Endometrium (tissue), 2 donors: ENCODE data around the gene FGD1.
A peak's percentile ranks its signal among the peaks of the same experiment; 100 is the strongest.

Experiments used
- FAIRE-seq: peaks from 2 replicates; lab custom pipeline; 2012; peaks lifted over from hg19 to GRCh38; lab: Jason Lieb, UNC
- donor health status: control.
- donor health status: control.

The FGD1 gene

DNA sequence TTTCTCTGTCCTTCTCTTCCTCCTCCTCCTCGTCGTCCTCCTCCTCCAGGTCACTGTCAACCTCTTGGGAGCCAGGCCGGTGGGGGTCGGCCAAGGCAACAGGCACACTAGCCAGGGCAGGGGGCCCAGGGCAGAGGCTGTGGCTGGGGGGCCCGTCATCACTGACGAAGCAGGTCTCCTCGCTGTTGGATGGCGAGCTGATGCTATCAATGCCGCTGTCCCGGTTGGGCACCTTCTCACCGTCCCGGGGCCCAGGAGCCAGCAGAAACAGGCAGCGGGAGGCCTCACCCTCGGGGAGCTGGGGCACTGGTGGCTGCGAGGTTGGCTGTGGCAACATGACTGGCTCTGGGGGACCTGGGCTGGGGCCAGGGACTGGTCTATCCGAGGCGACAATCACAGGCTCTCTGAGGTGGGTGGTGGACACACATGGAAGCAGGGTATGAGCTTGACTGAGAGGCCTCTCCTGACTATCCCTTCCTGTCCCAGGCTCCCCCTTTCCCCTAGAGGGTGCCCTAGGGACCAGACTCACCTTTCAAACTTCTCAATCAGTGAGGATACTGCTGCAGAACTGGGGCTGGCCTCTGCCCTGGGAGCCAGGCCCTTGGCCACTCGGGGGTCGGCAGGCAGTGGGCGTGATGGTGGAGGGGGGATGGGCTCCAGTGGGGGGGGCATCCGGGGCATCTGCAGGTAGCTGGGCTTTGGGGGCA lies 25.8 kb downstream of the FGD1 start:
- no peak for FAIRE-seq

- FAIRE-seq, result no peak
Measured at GRCh38 chrX:54452920-54453319, 43.1 kb downstream of the FGD1 start.

- no peak for FAIRE-seq
Measured at GRCh38 chrX:54449929-54450328, 46.1 kb downstream of the FGD1 start.

- no peak for FAIRE-seq
Measured at GRCh38 chrX:54447461-54447860, 48.6 kb downstream of the FGD1 start.

- FAIRE-seq, result no peak
Measured at GRCh38 chrX:54446084-54446483, 50.0 kb downstream of the FGD1 start.

DNA sequence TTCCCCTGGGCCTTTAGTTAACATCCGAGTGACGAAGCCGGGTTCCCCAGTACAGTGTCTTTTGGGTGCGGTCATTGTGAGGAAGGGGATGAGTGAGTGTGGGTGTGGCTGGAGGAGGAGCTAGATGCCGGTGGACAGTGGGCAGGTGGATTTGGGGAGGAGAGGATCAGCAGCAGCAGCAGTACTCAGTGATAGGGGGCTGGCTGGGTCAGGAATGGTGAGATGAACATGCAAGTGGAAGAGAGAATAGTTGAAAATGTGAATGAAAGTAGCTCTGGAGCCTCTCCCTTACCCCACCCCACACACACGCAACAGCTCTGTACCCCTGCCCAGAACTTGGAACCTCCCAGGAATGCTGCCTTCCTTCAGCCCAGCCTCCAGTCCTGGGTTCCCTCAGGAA lies 51.3 kb downstream of the FGD1 start:
- no peak for FAIRE-seq

GRCh38 chrX:54442790-54443189 lies 53.2 kb downstream of the FGD1 start:
- no peak for FAIRE-seq

DNA sequence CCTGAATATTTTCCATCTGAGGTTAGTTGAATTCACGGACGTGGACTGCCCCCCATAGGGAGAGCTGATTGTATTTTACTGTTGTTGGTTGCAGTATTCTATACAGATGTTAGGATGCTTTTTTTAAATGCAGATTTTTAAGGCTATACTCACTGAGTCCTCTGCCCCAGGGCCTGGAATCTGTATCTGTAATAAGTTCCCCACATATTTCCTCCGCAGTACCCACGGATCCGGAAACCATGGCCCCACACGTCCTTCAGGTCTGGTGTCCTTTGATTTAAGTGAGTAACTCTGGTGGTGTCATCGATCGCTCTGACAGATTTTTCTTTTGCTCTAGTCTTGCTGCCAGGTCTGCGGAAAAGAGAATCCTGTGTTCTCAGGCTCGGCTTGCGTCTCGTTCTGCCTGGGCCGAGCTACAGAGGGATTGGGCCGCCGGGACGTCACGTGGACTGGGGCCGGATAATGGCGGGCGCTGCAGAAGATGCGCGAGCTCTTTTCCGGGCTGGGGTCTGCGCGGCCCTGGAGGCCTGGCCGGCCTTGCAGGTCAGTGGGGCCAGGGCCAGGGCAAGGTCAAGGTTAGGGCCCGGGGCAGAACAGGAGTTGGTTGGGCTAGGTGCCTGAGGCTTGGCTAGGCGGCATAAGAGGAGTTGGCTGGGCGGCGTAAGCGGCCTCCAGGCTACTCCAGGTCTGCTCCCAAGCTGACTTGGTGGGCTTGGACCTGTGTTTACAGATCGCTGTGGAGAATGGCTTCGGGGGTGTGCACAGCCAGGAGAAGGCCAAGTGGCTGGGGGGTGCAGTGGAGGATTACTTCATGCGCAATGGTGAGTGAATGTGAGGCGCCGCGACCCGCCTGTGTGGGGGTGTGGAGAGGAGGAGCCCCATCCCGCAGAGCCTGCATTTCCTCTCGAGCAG lies 55.8 kb downstream of the FGD1 start, which contains the start of gene TSR2:
TSR2 (plus strand) TSS at position 445 of the 912 bp plus-strand sequence; CDS start at position 463, 18 bp downstream.
- peak; percentile 51 for FAIRE-seq

GRCh38 chrX:54435121-54435520 lies 60.9 kb downstream of the FGD1 start:
- no peak for FAIRE-seq

DNA sequence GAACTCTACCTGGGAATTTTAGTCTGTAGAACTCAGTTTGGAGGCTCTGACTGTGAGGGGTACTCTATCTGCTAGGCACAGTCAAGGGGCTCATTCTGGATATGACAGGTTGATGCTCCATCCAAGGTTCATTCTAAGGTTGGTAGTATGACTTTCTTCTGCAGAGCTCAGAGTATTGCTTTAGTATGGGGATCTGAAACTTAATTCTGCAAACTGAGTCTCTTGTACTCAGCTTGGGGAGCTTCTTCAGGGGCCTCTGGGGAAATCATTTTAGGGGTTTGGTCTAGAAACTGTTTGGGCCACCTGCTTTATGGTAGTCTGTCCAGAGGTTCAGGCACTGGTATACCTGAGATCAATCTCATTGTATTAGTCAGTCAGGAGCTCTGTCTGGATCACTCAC lies 65.5 kb downstream of the FGD1 start:
- no peak for FAIRE-seq

DNA sequence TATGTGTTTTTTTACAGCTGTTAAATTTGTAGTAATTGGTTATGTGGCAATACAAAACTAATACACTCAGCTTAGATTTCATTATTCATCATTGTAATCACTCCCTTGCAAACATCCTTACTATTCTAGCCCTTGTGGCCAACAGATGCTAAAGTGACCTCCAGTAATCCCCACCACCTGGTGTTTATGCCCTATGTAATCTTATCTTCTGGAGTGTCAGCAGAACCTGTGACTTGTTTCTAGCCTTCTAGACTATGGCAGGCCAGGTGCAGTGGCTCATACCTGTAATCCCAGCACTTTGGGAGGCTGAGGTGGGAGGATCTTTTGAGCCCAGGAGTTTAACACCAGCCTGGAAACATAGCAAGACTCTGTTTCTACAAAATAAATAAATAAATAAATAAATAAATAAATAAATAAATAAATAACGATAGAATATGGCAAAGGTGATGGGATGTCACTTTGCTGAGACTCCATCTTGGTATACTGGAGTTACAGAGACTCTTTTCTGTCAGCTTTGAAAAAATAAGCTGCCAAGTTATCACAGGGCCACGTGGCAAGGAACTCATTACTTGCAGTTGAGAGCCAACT lies 68.1 kb downstream of the FGD1 start:
- FAIRE-seq, result no peak

DNA sequence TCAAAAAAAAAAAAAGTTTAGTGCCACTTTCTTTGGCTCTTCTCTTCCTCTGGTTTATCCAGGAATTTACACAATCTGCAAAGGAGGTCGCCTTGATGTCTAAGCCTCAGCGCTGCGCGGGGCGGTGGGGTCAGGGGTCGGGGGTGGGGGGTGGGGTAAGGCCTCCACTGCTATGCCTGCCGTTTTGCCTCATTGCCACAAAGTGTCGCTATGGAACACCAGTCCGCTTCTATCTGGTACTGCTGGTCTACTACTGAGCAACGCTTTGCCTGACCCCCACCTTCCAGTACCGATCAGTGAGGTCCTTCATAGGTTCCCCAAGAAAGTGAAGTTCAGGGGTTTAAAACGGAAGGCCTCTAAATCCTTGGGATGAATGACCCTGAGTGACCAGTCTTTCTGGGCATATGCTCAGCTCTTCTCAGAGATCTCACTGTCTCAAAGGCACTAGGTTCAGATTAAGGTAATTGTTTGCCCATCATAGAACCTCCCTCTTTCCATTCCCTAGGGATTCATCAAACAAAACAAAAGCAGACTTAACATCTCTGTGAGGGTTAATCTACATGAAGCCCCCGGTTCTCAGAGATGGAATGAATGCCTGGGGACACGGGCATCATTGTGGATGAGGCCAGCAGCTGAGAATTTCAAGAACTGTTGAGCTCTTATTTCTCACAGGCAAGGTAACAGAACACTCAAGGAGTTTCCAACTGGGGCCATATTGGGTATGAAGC lies 72.7 kb downstream of the FGD1 start:
- no peak for FAIRE-seq

DNA sequence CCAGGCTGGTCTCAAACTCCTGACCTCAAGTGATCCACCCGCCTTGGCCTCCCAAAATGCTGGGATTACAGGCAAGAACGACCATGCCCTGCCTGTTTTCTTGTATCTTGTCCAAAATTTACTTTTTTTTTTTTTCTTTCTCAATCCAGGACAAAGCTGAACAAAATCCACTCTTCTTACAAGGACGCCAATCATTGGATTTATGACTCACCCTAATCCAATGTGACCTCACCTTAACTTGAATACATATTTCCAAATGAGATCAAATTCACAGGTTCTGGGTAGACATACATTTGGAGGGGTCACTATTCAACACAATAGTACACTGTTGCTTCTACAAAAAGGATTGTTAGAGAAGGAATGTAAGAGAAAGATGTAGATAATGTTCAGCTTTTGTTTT lies 73.9 kb downstream of the FGD1 start:
- FAIRE-seq, result no peak

DNA sequence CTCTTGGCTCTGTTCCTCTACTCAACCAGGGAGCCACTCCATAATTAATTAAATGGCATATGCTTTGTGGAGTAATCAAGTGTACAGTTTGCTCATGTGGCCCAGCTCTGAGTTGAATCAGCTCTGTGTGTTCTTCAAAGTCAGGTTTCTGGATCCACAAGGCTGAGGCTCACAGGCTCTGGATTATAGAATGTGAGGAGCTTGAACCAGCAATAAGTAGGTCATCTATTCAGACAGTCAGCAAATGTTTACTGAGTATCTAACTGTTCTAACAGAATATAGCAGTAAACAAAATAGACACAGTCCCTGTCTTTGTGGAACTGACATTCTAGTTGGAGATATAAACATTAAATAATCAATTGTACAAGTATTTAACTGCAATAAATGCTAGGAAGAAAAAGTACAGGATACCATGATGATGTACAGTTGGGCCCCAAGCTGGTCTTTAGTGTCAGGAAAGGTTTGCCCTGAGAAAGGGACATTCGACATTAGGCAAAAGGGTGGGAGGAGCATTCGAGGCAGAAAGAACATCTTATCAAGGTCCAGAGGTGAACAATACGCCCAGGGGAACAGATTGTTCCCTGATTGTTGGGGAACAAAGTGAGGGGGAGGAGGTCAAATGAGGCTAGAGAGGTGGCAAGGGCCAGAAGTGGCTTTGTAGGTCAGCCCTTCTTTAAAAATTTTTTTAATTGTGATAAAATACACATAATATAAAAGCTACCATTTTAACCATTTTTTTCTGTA lies 76.3 kb downstream of the FGD1 start:
- no peak for FAIRE-seq

DNA sequence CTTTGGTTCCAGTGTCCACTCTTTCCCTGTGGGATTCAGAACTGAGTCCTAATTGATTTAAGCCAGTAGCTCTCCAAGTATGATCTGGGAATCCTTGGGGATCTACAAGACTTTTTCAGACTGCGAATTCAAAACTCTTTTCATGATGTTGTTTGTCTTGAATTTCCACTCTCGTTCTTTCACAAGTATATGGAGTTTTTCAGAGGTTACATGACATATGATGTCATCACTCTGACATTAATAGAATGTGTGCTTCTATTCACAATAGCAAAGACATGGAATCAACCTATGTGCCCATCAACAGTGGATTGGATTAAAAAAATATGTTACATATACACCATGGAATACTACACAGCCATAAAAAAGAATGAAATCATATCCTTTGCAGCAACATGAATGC lies 79.1 kb downstream of the FGD1 start:
- no peak for FAIRE-seq

DNA sequence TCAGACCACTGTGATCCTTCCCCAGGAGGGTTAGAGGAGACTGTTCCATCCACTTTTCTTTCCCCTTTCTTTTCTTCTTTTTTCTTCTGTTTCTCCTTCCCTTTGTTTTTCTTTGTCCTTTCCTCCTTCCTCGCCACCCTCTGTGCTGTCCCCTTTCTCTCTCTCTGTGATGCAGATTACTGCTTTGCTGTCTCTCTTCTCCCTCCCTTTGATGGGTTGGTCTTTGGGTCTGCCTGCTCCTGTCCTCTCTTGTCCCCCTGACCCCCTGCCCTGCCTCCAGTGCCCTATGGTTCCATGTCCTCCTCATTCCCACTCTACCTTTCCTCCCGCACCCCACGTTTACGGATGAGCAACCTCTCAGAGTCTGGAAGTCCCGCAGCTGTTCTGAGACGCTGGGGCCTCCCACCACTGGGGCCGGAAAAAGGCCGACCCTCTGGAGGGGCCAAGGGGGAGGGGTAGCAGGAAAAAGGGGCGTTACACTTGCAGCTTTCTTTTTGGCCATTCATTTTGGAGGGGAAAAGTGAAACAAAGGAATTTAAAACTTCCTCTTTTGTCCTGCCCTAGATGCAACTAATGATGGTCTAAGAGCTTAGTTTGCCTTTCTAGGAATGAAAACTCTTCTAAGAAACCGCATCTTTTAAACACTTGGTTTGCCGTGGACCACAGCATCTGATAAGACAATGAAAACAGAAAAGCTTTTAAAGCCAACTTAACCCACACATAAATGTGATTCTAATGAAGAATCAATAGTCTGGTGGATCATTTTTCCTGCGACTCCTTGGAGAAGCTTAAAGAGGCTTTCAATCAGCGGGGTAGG lies 80.3 kb downstream of the FGD1 start:
- no peak for FAIRE-seq

GRCh38 chrX:54413753-54414152 lies 82.3 kb downstream of the FGD1 start:
- no peak for FAIRE-seq

GRCh38 chrX:54411732-54412131 lies 84.3 kb downstream of the FGD1 start:
- no peak for FAIRE-seq

DNA sequence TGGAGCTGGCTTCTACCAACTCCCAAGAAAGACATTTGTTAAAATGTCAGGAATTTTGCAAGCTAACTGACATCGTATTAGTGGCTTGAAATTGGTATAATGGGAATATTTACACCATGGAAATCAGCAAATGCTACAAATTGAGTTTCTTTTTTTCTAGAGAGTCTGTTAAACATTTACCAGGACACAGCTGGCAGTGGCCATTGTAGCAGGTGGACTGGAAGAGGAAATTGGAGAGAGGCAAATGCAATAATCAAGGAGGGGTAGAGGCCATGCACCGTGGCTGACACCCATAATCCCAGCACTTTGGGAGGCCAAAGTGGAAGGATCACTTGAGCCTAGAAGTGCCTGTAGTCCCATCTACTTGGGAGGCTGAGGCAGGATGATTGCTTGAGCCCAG lies 88.8 kb downstream of the FGD1 start:
- FAIRE-seq, result no peak

- FAIRE-seq, result no peak
Measured at GRCh38 chrX:54397113-54397512, 98.9 kb downstream of the FGD1 start.
